Glutamatergic neuron (in vitro differentiated cells): Measurements from ENCODE around the gene SGCE. TPM values are rescaled to one million over a fixed set of nuclear protein-coding genes. Genes with fewer than 3 reads are reported as not detected.

Experiments used
- DNase-seq: peaks from one replicate; pipeline ENCODE4 v3.0.0; 2022
- H3K27ac Mint-ChIP-seq: one replicate; pipeline ENCODE4 v1.8.0; 2020; ENCODE audit warnings: mild to moderate bottlenecking, mixed read lengths, inconsistent platforms; ENCODE audit not compliant: unreplicated experiment
- H3K27me3 Mint-ChIP-seq: one replicate; pipeline ENCODE4 v1.8.0; 2020; ENCODE audit warnings: mild to moderate bottlenecking, moderate library complexity, mixed read lengths, inconsistent platforms; ENCODE audit not compliant: unreplicated experiment
- H3K36me3 Mint-ChIP-seq: one replicate; pipeline ENCODE4 v1.8.0; 2020; ENCODE audit warnings: mild to moderate bottlenecking, mixed read lengths, inconsistent platforms; ENCODE audit not compliant: unreplicated experiment
- H3K4me1 Mint-ChIP-seq: one replicate; pipeline ENCODE4 v1.8.0; 2020; ENCODE audit warnings: mild to moderate bottlenecking, low read depth, mixed read lengths, inconsistent platforms; ENCODE audit not compliant: unreplicated experiment
- H3K4me3 Mint-ChIP-seq: one replicate; pipeline ENCODE4 v1.8.0; 2020; ENCODE audit warnings: mild to moderate bottlenecking, mixed read lengths, inconsistent platforms; ENCODE audit not compliant: unreplicated experiment
- H3K9me3 Mint-ChIP-seq: one replicate; pipeline ENCODE4 v1.8.0; 2020; ENCODE audit warnings: mild to moderate bottlenecking, moderate library complexity, mixed read lengths, inconsistent platforms; ENCODE audit not compliant: unreplicated experiment
- CTCF ChIP-seq: fragments of 200-600 bp; sonication (generic); IDR thresholded peaks from one replicate; pipeline ENCODE4 v1.5.0; 2021; ENCODE audit not compliant: partially characterized antibody, unreplicated experiment
- total RNA-seq: library from RNA; stranded (reverse); fragmentation: NEBNext Ultra II Directional; extraction: Animal tissue kit (Norgen Biotek cat#: 25700); gene quantifications from one replicate; pipeline ENCODE4 v1.2.1, GENCODE V29; 2021; ENCODE audit not compliant: unreplicated experiment

The SGCE gene
- total RNA-seq, 1 donor from 2014 or later, result 64.4 TPM

GRCh38 chr7:94698275-94698674, 42.3 kb upstream of the SGCE start:
- H3K27ac Mint-ChIP-seq, result no peak overlapping the region
- H3K9me3 Mint-ChIP-seq, result no peaks in the 10 kb centered on the region
- no peak for TF ChIP-seq CTCF
- H3K4me3 Mint-ChIP-seq, result no peak overlapping the region
- H3K27me3 Mint-ChIP-seq, result no peaks in the 10 kb centered on the region
- no peak for DNase-seq
- no peaks in the 10 kb centered on the region for H3K4me1 Mint-ChIP-seq
- H3K36me3 Mint-ChIP-seq, result no peaks in the 10 kb centered on the region

GRCh38 chr7:94697035-94697974, 41.4 kb upstream of the SGCE start:
- no peak for TF ChIP-seq CTCF
- no peak overlapping the region for H3K27ac Mint-ChIP-seq

GRCh38 chr7:94687810-94688209, 31.9 kb upstream of the SGCE start:
- H3K9me3 Mint-ChIP-seq, result no peaks in the 10 kb centered on the region
- H3K27ac Mint-ChIP-seq, result no peak overlapping the region
- no peak overlapping the region for H3K4me3 Mint-ChIP-seq
- H3K27me3 Mint-ChIP-seq, result no peaks in the 10 kb centered on the region
- H3K4me1 Mint-ChIP-seq, result no peaks in the 10 kb centered on the region
- no peak for TF ChIP-seq CTCF
- DNase-seq, result no peak
- H3K36me3 Mint-ChIP-seq, result no peaks in the 10 kb centered on the region

More at GRCh38 chr7:94697035-94697974, 41.4 kb upstream of the SGCE start:
- Mint-ChIP-seq H3K27me3 (no peaks in the 10 kb centered on the region), H3K9me3 (no peaks in the 10 kb centered on the region), H3K4me1 (no peaks in the 10 kb centered on the region), H3K36me3 (no peaks in the 10 kb centered on the region), H3K4me3 (no peak overlapping the region)
- DNase-seq, result no peak

- Mint-ChIP-seq H3K27me3 (no peaks in the 10 kb centered on the region), H3K4me1 (no peaks in the 10 kb centered on the region), H3K27ac (no peak overlapping the region), H3K36me3 (no peaks in the 10 kb centered on the region), H3K9me3 (no peaks in the 10 kb centered on the region), H3K4me3 (no peak overlapping the region)
- TF ChIP-seq CTCF, result no peak
- no peak for DNase-seq
These were observed 31.1 kb upstream of the SGCE start for GRCh38 chr7:94687076-94687475.

GRCh38 chr7:94683066-94683465, 27.1 kb upstream of the SGCE start:
- no peaks in the 10 kb centered on the region for H3K27me3 Mint-ChIP-seq
- no peaks in the 10 kb centered on the region for H3K36me3 Mint-ChIP-seq
- no peak for TF ChIP-seq CTCF
- H3K4me1 Mint-ChIP-seq, result no peaks in the 10 kb centered on the region
- no peak overlapping the region for H3K27ac Mint-ChIP-seq
- no peaks in the 10 kb centered on the region for H3K9me3 Mint-ChIP-seq
- no peak overlapping the region for H3K4me3 Mint-ChIP-seq
- no peak for DNase-seq
